GM20000 (cell line): ENCODE data around the gene PHF13.

ENCODE experiments used
- DNase-seq: peaks from one replicate; pipeline ENCODE4 v3.0.0; 2012; ENCODE audit warnings: low spot score
- TF ChIP-seq, protein P1 (sequence below): IDR thresholded peaks from 2 replicates; pipeline ENCODE4 v1.5.1; 2012; ENCODE audit warnings: mild to moderate bottlenecking, control low read depth; ENCODE audit errors: extremely low read depth, missing control alignments

The PHF13 gene

DNA sequence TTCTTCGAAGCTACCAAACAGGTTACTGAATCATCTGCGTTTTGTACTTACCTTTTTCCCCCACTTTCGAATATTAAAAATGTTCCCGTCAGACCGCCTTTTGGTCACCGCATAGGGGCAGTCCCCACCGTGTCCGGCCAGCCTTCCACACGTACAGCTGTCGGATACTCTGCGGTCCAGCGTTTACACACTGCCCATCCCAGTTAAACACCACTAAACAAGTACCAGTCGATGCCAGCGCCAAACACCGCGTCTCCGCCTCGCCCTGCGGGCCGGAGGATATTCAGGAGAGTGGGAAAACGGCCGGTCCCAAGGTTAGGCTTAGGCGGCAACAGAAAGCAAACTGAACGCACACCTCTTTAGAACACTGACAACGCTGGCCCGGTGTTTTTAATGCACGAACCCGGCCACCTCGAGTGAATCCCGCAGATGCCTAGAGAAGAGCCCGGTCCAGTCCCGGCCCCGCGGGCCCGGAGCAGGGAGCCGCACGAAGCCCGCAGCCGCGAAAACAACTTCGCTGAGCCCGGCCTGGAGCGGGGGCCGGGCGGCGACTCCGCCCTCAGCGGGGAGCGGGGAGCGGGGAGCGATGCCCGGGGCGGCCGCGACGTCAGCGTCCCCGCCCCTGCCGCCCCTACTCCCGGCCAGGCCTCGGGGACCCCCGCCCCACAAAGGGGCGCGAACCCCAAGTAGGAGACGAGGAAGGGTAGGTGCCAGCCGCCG, 730 bp upstream of the PHF13 start:
- no peak for DNase-seq
- TF ChIP-seq, protein P1, sequence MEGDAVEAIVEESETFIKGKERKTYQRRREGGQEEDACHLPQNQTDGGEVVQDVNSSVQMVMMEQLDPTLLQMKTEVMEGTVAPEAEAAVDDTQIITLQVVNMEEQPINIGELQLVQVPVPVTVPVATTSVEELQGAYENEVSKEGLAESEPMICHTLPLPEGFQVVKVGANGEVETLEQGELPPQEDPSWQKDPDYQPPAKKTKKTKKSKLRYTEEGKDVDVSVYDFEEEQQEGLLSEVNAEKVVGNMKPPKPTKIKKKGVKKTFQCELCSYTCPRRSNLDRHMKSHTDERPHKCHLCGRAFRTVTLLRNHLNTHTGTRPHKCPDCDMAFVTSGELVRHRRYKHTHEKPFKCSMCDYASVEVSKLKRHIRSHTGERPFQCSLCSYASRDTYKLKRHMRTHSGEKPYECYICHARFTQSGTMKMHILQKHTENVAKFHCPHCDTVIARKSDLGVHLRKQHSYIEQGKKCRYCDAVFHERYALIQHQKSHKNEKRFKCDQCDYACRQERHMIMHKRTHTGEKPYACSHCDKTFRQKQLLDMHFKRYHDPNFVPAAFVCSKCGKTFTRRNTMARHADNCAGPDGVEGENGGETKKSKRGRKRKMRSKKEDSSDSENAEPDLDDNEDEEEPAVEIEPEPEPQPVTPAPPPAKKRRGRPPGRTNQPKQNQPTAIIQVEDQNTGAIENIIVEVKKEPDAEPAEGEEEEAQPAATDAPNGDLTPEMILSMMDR, result no peak

DNA sequence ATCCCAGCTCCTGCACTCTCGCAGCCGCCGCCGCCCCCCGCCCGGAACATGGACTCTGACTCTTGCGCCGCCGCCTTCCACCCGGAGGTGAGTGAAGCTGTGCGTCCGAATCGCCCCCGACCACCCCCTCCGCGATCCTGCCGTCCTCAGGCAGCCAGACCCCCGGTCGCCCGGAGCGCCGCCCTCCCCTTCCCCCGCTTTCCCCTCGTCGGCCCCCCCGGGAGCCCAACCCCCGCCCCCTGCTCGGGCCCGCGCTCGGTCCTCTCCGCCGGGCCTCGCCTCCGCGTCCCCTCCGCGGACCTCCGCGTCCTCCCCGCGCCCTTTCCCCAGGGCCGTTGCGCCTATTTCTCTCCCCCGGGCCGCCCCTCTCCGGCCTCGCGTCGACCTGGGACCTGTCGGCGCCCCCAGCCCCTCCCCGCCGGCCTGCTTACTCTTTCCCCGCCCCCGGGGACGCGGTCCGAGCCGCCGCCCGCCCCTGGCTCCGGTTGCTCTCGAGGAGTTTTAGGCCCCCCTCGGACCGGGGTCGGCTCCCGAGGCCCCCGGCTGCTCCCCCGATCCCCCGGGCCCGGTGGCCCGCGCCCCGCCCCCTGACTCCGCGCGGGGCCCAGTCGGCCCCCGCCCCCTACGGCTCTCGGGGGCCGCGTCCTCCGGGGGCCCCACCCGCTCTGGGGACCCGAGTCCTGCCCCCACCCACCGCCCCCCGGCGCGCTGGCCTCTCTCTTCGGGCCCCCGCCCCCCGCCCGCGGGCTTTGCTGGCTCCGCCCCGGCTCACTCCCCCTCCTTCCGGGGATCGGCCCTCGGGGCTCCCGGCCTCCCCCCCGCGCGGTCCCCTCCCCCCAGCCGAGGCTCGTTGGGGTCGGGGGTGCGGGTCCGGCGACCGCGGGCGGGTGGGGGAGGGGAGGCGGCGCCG, 743 bp downstream of the PHF13 start:
- peak; percentile 94 for DNase-seq
- TF ChIP-seq, protein P1, result no peak

DNA sequence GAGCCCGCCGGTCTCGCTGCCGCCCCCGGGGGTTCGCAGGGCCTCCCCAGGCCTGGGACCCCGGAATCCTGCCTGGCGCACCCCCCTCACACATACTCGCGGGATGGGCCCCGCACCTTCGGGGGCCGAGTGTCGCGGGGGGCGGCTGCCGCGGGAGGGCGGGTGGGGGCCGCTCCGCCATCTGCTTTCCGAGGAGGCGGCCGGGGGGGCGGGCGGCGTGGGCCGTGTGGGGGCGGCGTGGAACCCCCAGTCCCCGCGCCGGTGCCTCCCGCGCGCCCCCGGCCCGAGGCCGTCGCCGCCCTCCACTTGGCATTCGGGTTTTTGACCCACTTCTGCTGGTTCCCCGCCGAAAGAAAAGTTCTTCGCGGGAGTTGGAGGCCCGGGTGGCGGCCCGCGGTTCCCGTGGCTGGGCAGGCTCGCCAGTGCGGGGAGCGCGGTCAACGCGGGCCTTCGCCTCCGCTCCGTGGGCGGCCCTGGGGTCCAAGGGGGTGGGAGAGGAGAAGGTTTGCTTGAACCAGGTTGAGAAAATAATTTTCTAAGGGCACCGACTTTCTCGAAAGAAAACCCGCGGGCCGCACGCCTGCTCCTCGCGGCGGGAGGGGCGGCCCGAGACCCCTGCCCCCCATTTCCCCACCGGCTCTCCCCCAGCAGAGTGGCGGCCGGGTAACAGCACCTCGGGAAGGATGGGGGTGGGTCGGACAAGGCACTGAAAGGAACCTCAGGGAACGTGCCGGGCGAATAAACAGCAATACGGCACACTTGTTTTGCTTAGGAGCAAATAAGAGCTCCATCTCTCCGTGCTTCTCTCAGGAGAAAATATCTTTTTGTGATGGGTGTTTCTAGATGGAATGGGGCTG, 1.6 kb downstream of the PHF13 start:
- TF ChIP-seq, protein P1, result no peak
- no peak for DNase-seq

DNA sequence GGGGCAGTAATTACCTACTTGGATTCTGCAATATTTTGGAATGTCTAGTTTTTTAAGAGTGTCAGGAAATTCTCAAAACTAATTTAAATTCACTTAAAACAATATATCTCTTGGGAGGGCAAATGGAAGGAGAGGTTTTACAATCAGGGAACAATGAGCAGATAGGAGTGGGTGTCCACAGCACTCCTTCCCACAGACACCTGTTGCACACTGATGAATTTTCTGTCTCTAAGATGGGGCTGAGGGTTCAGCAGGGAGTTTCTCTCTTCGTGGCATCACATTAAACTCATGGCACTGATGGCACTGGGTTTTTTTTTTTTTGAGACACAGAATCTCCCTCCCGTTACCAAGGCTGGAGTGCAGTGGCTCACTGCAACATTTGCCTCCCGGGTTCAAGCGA, 5.5 kb downstream of the PHF13 start:
- DNase-seq, result no peak
- TF ChIP-seq, protein P1, result no peak

DNA sequence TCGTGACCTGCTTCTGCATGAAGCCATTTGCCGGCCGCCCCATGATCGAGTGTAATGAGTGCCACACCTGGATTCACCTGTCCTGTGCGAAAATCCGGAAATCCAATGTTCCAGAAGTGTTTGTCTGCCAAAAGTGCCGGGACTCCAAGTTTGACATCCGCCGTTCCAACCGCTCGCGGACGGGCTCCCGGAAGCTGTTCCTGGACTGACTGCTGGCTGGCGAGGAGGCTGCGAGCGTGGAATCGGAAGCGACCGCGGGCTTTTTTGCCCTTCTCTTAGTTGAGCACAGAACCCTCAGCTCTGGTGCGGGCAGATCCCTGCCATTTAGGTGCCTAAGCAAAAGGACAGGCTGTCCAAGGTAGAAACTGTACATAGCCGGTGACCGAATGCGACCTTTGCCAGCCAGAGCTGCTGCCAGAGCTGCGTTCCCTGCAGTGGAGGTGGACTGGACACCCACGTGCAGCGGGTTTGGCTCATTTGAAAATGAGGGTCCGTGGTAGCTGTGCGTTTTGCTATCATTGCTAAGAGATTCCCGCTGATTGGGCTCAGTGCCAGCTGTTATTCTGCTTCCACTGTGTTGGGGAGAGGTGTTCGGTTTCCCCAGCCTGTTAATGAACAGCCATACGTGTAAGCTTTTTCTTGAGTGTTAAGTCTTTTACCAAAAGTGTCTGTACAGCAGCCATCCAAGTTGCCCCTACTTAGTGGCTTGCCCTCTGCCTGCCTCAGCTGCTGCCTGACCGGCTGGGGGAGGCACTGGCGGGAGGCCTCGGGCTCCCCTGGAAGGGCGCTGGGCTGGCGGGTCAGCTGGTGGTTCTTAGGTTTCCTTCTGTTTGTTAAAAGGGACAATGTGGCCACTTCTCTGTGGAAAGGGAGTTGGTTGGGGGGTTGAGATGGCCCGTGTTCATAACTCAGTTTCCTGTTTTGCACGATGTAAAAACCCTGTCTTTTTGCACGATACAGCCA, 8.2 kb downstream of the PHF13 start:
- TF ChIP-seq, protein P1, result no peak

DNA sequence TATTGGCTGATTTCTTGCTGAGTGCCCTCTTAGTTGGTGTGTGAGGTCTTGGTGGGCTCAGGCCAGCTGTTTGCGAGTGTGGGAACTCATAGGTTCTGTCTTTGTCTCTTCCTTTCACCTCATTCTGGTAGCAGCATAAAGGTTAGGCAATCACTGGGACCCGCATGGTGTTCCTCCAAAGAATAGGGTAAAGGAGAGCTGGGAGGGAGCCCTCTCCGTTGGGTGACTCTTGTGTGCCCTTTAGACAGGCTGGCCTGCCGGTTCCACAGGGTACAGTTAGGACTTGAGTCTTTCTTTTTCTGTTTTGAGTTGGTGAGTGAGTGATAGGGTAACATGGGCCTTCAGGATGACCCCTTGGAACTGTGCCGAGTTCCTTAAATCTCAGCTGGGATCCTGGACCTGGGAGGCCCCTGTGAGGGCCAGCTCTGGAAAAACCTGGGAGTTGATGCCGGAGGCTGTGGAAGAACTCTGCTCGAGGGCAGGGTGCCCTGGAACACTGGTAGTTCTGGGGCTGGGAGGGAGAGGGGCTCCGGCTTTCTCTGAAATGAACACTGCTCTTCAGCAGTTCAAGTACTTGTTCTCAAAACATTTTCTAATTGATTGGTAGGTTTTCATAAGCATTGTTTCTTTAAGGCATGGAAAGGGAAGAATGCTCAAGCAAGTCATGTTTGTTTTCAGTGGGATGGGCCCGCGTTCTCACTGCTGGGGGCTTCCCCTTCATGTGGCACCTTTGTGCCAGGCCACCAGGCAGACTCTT, 9.0 kb downstream of the PHF13 start:
- DNase-seq, result no peak
- TF ChIP-seq, protein P1, result no peak

More for the DNA sequence above, 8.2 kb downstream of the PHF13 start:
- no peak for DNase-seq
